AG04450 (cell line): ENCODE measurements around the gene SELE. TPM values are rescaled to one million over a fixed set of nuclear protein-coding genes. Genes with fewer than 3 reads are reported as not detected.
"Not testable (repeated sequence)": the region's sequence is repeated elsewhere in the genome, so short reads cannot be mapped to it uniquely, and the experiment has no call there.

Source experiments
- CTCF ChIA-PET: fragments of 300-600, 350-600 bp; formaldehyde crosslinking; extraction: SDS; loops from one replicate; lab custom pipeline; 2022; ENCODE audit warnings: antibody characterized with exemption, inconsistent platforms; lab: Charles Lee
- POLR2A ChIA-PET: fragments of 350-600 bp; formaldehyde crosslinking; extraction: SDS; loops from one replicate; lab custom pipeline; 2021; ENCODE audit warnings: antibody characterized with exemption, inconsistent platforms; lab: Yijun Ruan, JAX
- DNase-seq: peaks from one replicate; pipeline ENCODE4 v3.0.0-alpha.2; 2011; ENCODE audit warnings: low read depth, low spot score
- H3K27ac ChIP-seq: one replicate; pipeline ENCODE4 v1.5.1; 2012; ENCODE audit warnings: low read depth, low read length, control low read depth
- H3K27me3 ChIP-seq: one replicate; pipeline ENCODE4 v1.6.0; 2012; ENCODE audit warnings: low read length; ENCODE audit not compliant: control insufficient read depth, insufficient read depth
- H3K4me3 ChIP-seq: 2 replicates; pipeline ENCODE4 v1.5.1; 2011; ENCODE audit warnings: mild to moderate bottlenecking, low read depth, low read length, control low read depth
- H3K9me3 ChIP-seq: 2 replicates; pipeline ENCODE4 v1.5.1; 2012; ENCODE audit warnings: low read length; ENCODE audit not compliant: control insufficient read depth, insufficient read depth
- CTCF ChIP-seq: IDR thresholded peaks from 2 replicates; pipeline ENCODE4 v1.5.1; 2011; ENCODE audit warnings: low read depth, low read length, control low read depth, inconsistent platforms
- polyA plus RNA-seq: library from polyadenylated mRNA; depleted of rRNA; stranded (reverse); fragments of >200 nt; gene quantifications from 2 replicates; pipeline ENCODE4 v1.2.3, GENCODE V29; 2011

Gene SELE
- polyA plus RNA-seq, 1 experiment: not detected

- CTCF ChIA-PET: interaction anchor here (0.9 kb wide), 1 partner anchor 8 kb away, joined by 3 read pairs; the partner anchor contains the start of gene SELE
- POLR2A ChIA-PET: no interaction called here
Observed at GRCh38 chr1:169725930-169726329, 7.9 kb downstream of the SELE start.

GRCh38 chr1:169724168-169724567 is 9.7 kb downstream of the SELE start:
- Histone ChIP-seq H3K4me3 (no peak overlapping the region), H3K9me3 (no peaks in the 10 kb centered on the region), H3K27ac (no peak overlapping the region), H3K27me3 (no peaks in the 10 kb centered on the region)
- CTCF ChIA-PET: no interaction called here
- POLR2A ChIA-PET: no interaction called here
- DNase-seq: no peak
- no peak for TF ChIP-seq CTCF

More at GRCh38 chr1:169725930-169726329, 7.9 kb downstream of the SELE start:
- no peak for TF ChIP-seq CTCF
- DNase-seq: no peak
- Histone ChIP-seq H3K9me3 (no peaks in the 10 kb centered on the region), H3K4me3 (no peak overlapping the region), H3K27ac (no peak overlapping the region), H3K27me3 (no peaks in the 10 kb centered on the region)

- DNase-seq: no peak
- Histone ChIP-seq H3K27me3 (no peaks in the 10 kb centered on the region), H3K27ac (no peak overlapping the region), H3K9me3 (no peaks in the 10 kb centered on the region), H3K4me3 (no peak overlapping the region)
- ChIA-PET POLR2A (no interaction called here), CTCF (no interaction called here)
- no peak for TF ChIP-seq CTCF
Observed at GRCh38 chr1:169723763-169724162, 10.1 kb downstream of the SELE start.

- no peak for DNase-seq
- POLR2A ChIA-PET: no interaction called here
- Histone ChIP-seq H3K27ac (no peak overlapping the region), H3K4me3 (no peak overlapping the region), H3K27me3 (no peaks in the 10 kb centered on the region), H3K9me3 (no peaks in the 10 kb centered on the region)
- CTCF ChIA-PET: interaction anchor here (0.8 kb wide), 1 partner anchor 11 kb away, joined by 4 read pairs; no protein-coding TSS in a partner anchor
- no peak for TF ChIP-seq CTCF
Observed at GRCh38 chr1:169722779-169723178, 11.1 kb downstream of the SELE start.

- H3K27me3 ChIP-seq, H3K4me3 ChIP-seq, H3K9me3 ChIP-seq, H3K27ac ChIP-seq, CTCF ChIA-PET, POLR2A ChIA-PET, DNase-seq: not testable (repeated sequence)
Observed at GRCh38 chr1:169715100-169715499, 18.8 kb downstream of the SELE start.

GRCh38 chr1:169713090-169713489 is 20.8 kb downstream of the SELE start:
- POLR2A ChIA-PET: not testable (repeated sequence)

More at GRCh38 chr1:169713090-169713489, 20.8 kb downstream of the SELE start:
- CTCF ChIA-PET: interaction anchor here (1.1 to 2.1 kb wide), 4 partner anchors 10 to 162 kb away, joined by 3 to 15 read pairs (median 14); no protein-coding TSS in a partner anchor
- not testable (repeated sequence) for H3K9me3 ChIP-seq, H3K27ac ChIP-seq, H3K4me3 ChIP-seq, H3K27me3 ChIP-seq, DNase-seq
